RPMI8226 (cell line): ENCODE results near the gene TSPAN12.
"Not testable (repeated sequence)": the region's sequence is repeated elsewhere in the genome, so short reads cannot be mapped to it uniquely, and the experiment has no call there.

Experiments used
- DNase-seq: peaks from one replicate; pipeline ENCODE4 v3.0.0-alpha.2; 2015

Gene TSPAN12

GRCh38 chr7:120857588-120858573, at the start of gene TSPAN12:
Gene TSPAN12 (minus strand): TSS chr7:120858144. CDS start chr7:120856763, 1,381 bp downstream.
- peak; percentile 81 for DNase-seq

GRCh38 chr7:120898715-120899499, 41.0 kb upstream of the TSPAN12 start:
- no peak for DNase-seq

- DNase-seq: not testable (repeated sequence)
These were observed 37.3 kb upstream of the TSPAN12 start for GRCh38 chr7:120895253-120895652.

GRCh38 chr7:120885602-120886001, 27.7 kb upstream of the TSPAN12 start:
- not testable (repeated sequence) for DNase-seq

GRCh38 chr7:120877701-120878100, 19.8 kb upstream of the TSPAN12 start:
- no peak for DNase-seq

GRCh38 chr7:120876922-120877321, 19.0 kb upstream of the TSPAN12 start:
- DNase-seq: no peak

GRCh38 chr7:120874722-120875121, 16.8 kb upstream of the TSPAN12 start:
- no peak for DNase-seq

GRCh38 chr7:120874016-120874415, 16.1 kb upstream of the TSPAN12 start:
- no peak for DNase-seq

GRCh38 chr7:120873401-120873800, 15.5 kb upstream of the TSPAN12 start:
- DNase-seq: no peak

GRCh38 chr7:120869700-120870099, 11.8 kb upstream of the TSPAN12 start:
- no peak for DNase-seq

- DNase-seq: no peak
These were observed 10.0 kb upstream of the TSPAN12 start for GRCh38 chr7:120867932-120868331.

- no peak for DNase-seq
These were observed 7.4 kb upstream of the TSPAN12 start for GRCh38 chr7:120865191-120865981.

- DNase-seq: no peak
These were observed 6.4 kb upstream of the TSPAN12 start for GRCh38 chr7:120864141-120864900.

- DNase-seq: no peak
These were observed 5.1 kb upstream of the TSPAN12 start for GRCh38 chr7:120862987-120863590.

GRCh38 chr7:120860156-120860555, 2.2 kb upstream of the TSPAN12 start:
- DNase-seq: no peak

- no peak for DNase-seq
These were observed 1.5 kb upstream of the TSPAN12 start for GRCh38 chr7:120859459-120859858.

- DNase-seq: peak; percentile 63
These were observed 1.2 kb downstream of the TSPAN12 start for GRCh38 chr7:120856621-120857352.

GRCh38 chr7:120856198-120856597, 1.7 kb downstream of the TSPAN12 start:
- no peak for DNase-seq

GRCh38 chr7:120852700-120853099, 5.2 kb downstream of the TSPAN12 start:
- no peak for DNase-seq

GRCh38 chr7:120843109-120843508, 14.8 kb downstream of the TSPAN12 start:
- no peak for DNase-seq

- no peak for DNase-seq
These were observed 15.8 kb downstream of the TSPAN12 start for GRCh38 chr7:120842121-120842621.
